Upper lobe of left lung (tissue), 6 donors: ENCODE measurements around the gene LRRC1. TPM values are rescaled to one million over a fixed set of nuclear protein-coding genes. Genes with fewer than 3 reads are reported as not detected.

Experiments
- ATAC-seq, 2 donors: fragments of 200-7000 bp; cut with Tn5 transposase; one replicate each; pipeline ENCODE4 v1.9.1; 2022; ENCODE audit warnings: mild to moderate bottlenecking in 2 of 2, moderate library complexity in 2 of 2; ENCODE audit not compliant: low FRiP score in 2 of 2
- DNase-seq, 2 donors: peaks; one replicate each; pipeline ENCODE4 v3.0.0-alpha.2; 2019 to 2020
- H3K27ac ChIP-seq, 4 donors: fragments of 200-600 bp; sonication (generic); one replicate each; pipeline ENCODE4 v1.5.1; 2016 to 2019
- H3K27me3 ChIP-seq, 4 donors: fragments of 200-600 bp; sonication (generic); one replicate each; pipeline ENCODE4 v1.5.1; 2017 to 2019
- H3K36me3 ChIP-seq, 4 donors: fragments of 200-600 bp; sonication (generic); one replicate each; pipeline ENCODE4 v1.5.1; 2016 to 2019
- H3K4me1 ChIP-seq, 4 donors: fragments of 200-600 bp; sonication (generic); one replicate each; pipeline ENCODE4 v1.5.1; 2018 to 2019
- H3K4me3 ChIP-seq, 4 donors: fragments of 200-600 bp; sonication (generic); one replicate each; pipeline ENCODE4 v1.5.1; 2017 to 2019; ENCODE audit warnings: mild to moderate bottlenecking in 2 of 4, moderate library complexity in 1 of 4
- H3K9me3 ChIP-seq, 4 donors: fragments of 200-600 bp; sonication (generic); one replicate each; pipeline ENCODE4 v1.5.1; 2018 to 2019
- EP300 ChIP-seq, 4 donors: sonication (generic); formaldehyde crosslinking; IDR thresholded peaks; one replicate each; pipeline ENCODE4 v1.5.1; 2017; ENCODE audit warnings: antibody characterized with exemption in 4 of 4, control low read depth in 2 of 4
- POLR2A ChIP-seq, 4 donors: fragments of 450-650 bp; IDR thresholded peaks; one replicate each; pipeline ENCODE4 v1.5.1; 2016 to 2017; ENCODE audit warnings: antibody characterized with exemption in 4 of 4, mild to moderate bottlenecking in 2 of 4
- POLR2AphosphoS5 ChIP-seq, 2 donors: sonication (generic); formaldehyde crosslinking; IDR thresholded peaks; one replicate each; pipeline ENCODE4 v1.5.1; 2017; ENCODE audit warnings: antibody characterized with exemption in 2 of 2
- WGBS, 2 donors: methylation state at CpG; one replicate each; pipeline ENCODE4 v1.1.5; 2017 to 2018; 5-methylcytosine and 5-hydroxymethylcytosine counted together
- total RNA-seq, 6 donors: library from RNA; depleted of rRNA in 4 of 6; stranded (reverse); fragments of >200 nt in 4 of 6; gene quantifications; one replicate each; pipeline versions ENCODE4 v1.1.0 to v1.2.1, GENCODE V29; 2016 to 2021
- TF ChIP-seq, protein P1 (sequence below), 6 experiments: fragments of 450-650 bp in 4 of 6; fragments of 200-600 bp in 2 of 6; sonication (generic) in 2 of 6; IDR thresholded peaks; one replicate each; pipeline ENCODE4 v1.5.1; 2016 to 2019; ENCODE audit warnings: antibody characterized with exemption in 6 of 6
- donor health status: DM: no; HTN: no; CAD: no; lungs with moderate emphysema.
- donor health status: DM: no; HTN: yes; CAD: no; lungs with severe emphysema.

The LRRC1 gene
- total RNA-seq, 6 donors from 2014 or later = 10.9 to 31.5 (median 19.4) TPM

DNA sequence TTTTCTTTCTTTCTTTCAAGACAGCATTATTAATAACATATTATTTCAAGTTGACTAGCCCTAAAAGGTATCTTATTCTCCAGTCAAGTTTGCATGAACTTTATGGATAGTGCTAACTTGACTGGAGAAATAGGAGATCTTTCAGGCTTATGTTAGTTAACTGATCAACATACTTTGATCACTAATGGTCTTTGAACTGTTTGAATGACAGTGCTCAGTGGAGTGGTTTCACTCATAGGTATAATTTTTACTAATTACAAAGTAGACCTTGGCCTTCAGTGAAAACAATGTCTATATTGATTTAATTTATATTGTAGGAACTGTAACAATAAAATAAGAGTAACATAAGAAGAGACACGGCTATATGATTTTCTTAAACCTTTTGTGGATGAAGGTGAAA is 8.0 kb upstream of the LRRC1 start:
- Histone ChIP-seq H3K27ac (no peak overlapping the region), H3K4me1 (no peaks in the 10 kb centered on the region), H3K9me3 (peaks cover 0 to 8% (median 4%) of the 10 kb centered on the region in 4 donors), H3K27me3 (no peaks in the 10 kb centered on the region), H3K36me3 (no peaks in the 10 kb centered on the region), H3K4me3 (no peak overlapping the region)
- DNase-seq (no peak), ATAC-seq (no peak)
- 91 to 95% methylated on average over 1 of the region's 1 CpG for WGBS, 2 donors
- no peak for TF ChIP-seq POLR2AphosphoS5 (IDR thresholded peaks at IDR 0.05)

DNA sequence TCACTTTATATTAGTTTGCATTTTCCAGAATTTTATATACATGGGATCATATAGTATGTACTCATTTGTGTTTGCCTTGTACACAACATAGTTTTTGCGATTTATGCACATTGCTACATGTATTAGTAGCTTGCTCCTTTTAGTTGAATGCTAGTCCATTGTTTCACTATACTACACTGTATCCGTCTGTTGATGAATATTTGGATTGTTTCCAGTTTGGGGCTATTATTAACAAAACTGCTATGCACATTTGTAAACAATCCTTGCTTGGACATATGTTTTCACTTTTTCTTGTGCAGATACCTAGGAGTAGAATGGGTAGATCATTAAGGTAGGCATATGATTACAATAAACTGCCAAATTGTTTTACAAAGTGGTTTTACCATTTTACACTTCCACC is 3.9 kb upstream of the LRRC1 start:
- DNase-seq (no peak), ATAC-seq (no peak)
- Histone ChIP-seq H3K27ac (no peak overlapping the region), H3K9me3 (peaks cover 0 to 8% (median 4%) of the 10 kb centered on the region in 4 donors), H3K4me3 (no peak overlapping the region), H3K36me3 (no peaks in the 10 kb centered on the region), H3K4me1 (peaks cover 3 to 23% (median 12%) of the 10 kb centered on the region in 4 donors), H3K27me3 (no peaks in the 10 kb centered on the region)
- 59 to 62% methylated on average over 2 of the region's 2 CpGs for WGBS, 2 donors
- TF ChIP-seq, protein P1, sequence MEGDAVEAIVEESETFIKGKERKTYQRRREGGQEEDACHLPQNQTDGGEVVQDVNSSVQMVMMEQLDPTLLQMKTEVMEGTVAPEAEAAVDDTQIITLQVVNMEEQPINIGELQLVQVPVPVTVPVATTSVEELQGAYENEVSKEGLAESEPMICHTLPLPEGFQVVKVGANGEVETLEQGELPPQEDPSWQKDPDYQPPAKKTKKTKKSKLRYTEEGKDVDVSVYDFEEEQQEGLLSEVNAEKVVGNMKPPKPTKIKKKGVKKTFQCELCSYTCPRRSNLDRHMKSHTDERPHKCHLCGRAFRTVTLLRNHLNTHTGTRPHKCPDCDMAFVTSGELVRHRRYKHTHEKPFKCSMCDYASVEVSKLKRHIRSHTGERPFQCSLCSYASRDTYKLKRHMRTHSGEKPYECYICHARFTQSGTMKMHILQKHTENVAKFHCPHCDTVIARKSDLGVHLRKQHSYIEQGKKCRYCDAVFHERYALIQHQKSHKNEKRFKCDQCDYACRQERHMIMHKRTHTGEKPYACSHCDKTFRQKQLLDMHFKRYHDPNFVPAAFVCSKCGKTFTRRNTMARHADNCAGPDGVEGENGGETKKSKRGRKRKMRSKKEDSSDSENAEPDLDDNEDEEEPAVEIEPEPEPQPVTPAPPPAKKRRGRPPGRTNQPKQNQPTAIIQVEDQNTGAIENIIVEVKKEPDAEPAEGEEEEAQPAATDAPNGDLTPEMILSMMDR (IDR thresholded peaks at IDR 0.05) = no peak

DNA sequence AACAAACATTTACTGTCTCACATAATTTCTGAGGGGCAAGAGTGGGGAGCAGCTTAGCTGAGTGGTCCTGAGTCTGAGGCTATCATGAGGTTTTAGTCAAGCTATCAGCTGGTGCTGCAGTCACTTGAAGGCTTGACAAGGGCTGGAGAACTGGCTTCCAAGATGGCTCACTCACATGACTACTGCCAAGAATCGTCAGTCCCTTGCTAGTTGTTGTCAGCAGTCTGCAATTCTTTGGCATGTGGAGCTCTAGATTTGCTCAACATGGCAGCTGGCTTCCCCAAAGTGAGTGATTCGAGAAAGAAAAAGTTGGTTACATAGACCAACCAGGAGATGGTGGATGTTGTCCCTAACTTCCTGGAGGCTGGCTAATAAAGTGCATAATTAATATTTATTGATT is 2.8 kb upstream of the LRRC1 start:
- no peak for DNase-seq
- Histone ChIP-seq H3K4me3 (no peak overlapping the region), H3K36me3 (no peaks in the 10 kb centered on the region), H3K27me3 (no peaks in the 10 kb centered on the region), H3K4me1 (peaks cover 3 to 32% (median 12%) of the 10 kb centered on the region in 4 donors), H3K9me3 (peaks cover 0 to 8% (median 4%) of the 10 kb centered on the region in 4 donors), H3K27ac (peak overlapping the region in 1 of 4 donors; percentile 77)
- TF ChIP-seq, protein P1 (IDR thresholded peaks at IDR 0.05) = no peak
- TF ChIP-seq EP300 (IDR thresholded peaks at IDR 0.05) (no peak), POLR2AphosphoS5 (IDR thresholded peaks at IDR 0.05) (no peak), POLR2A (IDR thresholded peaks at IDR 0.05) (no peak)
- 74 to 75% methylated on average over 2 of the region's 2 CpGs for WGBS, 2 donors
- no peak for ATAC-seq

DNA sequence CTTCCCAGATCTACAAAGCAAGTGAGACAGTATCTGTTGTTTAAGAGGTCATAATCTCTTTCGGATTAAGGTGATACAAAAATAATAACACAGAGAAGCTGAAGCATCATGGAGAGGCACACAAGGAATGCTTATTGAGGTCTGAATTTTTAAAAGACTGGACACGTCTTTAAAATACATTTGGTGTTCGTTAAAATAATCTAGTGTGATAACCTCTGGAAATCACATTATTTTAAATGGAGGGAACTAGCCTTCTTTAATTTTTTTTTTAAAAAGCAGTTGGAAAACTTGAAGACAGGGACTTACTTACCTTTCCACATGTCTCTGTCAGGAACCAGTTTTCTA is 1.9 kb upstream of the LRRC1 start:
- ATAC-seq (no peak), DNase-seq (no peak)
- 56 to 67% methylated on average over 3 of the region's 3 CpGs for WGBS, 2 donors
- Histone ChIP-seq H3K4me3 (peak overlapping the region in 3 of 4 donors; percentile 71 to 94 (median 83)), H3K9me3 (peaks cover 0 to 8% (median 4%) of the 10 kb centered on the region in 4 donors), H3K27ac (peak overlapping the region; percentile 62 to 85 (median 77)), H3K27me3 (no peaks in the 10 kb centered on the region), H3K36me3 (no peaks in the 10 kb centered on the region), H3K4me1 (peaks cover 3 to 32% (median 12%) of the 10 kb centered on the region in 4 donors)
- TF ChIP-seq, protein P1 (IDR thresholded peaks at IDR 0.05) = no peak
- TF ChIP-seq POLR2AphosphoS5 (IDR thresholded peaks at IDR 0.05) (no peak), POLR2A (IDR thresholded peaks at IDR 0.05) (no peak), EP300 (IDR thresholded peaks at IDR 0.05) (no peak)

DNA sequence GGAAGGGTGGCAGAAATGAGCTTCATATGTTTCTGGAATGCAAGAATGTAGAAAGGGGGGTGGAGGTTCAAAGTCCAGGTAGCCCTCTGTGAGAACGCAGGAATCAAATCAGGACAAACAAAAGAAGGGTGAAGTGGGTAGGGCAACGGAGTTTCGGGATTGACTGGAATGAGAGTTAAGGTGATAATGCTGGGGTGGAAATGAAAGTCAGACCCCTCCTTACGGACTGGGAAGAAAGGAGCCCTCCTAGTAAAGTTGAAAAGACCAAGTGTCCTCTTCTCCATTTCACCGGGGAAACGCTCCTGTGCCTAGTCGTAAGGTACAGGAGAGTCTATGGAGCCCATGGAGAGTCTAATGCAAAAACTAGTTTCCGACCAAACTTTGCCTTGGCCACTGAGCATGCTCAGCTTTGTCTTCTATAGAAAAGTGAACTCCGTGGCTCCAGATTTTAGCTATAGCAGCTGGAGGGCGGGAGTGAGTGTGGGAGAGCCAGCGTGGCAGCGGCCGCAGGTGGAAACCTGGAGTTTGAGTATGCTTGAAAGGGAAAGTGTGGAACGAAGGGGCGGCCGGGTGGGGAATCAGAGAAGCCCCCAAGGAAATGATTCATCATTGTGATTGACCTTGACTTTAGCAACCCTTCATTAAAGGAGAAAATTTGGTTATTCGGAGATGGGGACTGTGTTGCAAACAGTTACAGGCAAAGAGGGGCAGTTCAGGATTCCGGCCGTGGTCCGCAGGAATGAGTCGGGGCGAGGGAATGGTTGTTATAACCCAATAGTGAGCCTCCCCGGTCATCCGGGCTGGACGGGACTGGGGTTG is 1.3 kb upstream of the LRRC1 start:
- H3K27me3 ChIP-seq = no peaks in the 10 kb centered on the region
- H3K4me1 ChIP-seq = peaks cover 3 to 32% (median 12%) of the 10 kb centered on the region in 4 donors
- peak in 1 of 2 donors; percentile 57 for ATAC-seq
- peak; percentile 65 to 79 for DNase-seq
- TF ChIP-seq, protein P1 (IDR thresholded peaks at IDR 0.05) = no peak
- TF ChIP-seq POLR2A (IDR thresholded peaks at IDR 0.05) (no peak), POLR2AphosphoS5 (IDR thresholded peaks at IDR 0.05) (peak in 1 of 2 donors; percentile 42)
- H3K9me3 ChIP-seq = peaks cover 0 to 7% (median 1%) of the 10 kb centered on the region in 4 donors
- H3K4me3 ChIP-seq = peak overlapping the region; percentile 70 to 94 (median 77)
- H3K27ac ChIP-seq = peak overlapping the region; percentile 75 to 85 (median 77)
- 2 to 3% methylated on average over 24 to 25 of the region's 25 CpGs for WGBS, 2 donors
- H3K36me3 ChIP-seq = no peaks in the 10 kb centered on the region
